PC-9 (cell line): Measurements from ENCODE around the gene RTN4R.

Experiments
- EZH2 ChIP-seq: fragments of 200-600 bp; sonication (generic); IDR thresholded peaks from 2 replicates; pipeline ENCODE4 v1.8.0; 2017; ENCODE audit warnings: antibody characterized with exemption, low read depth
- TF ChIP-seq, protein P1 (sequence below): fragments of 200-600 bp; sonication (generic); conservative IDR thresholded peaks from 2 replicates; pipeline ENCODE4 v1.6.1; 2017; ENCODE audit warnings: mixed run types, antibody characterized with exemption, mild to moderate bottlenecking, moderate library complexity

DNA sequence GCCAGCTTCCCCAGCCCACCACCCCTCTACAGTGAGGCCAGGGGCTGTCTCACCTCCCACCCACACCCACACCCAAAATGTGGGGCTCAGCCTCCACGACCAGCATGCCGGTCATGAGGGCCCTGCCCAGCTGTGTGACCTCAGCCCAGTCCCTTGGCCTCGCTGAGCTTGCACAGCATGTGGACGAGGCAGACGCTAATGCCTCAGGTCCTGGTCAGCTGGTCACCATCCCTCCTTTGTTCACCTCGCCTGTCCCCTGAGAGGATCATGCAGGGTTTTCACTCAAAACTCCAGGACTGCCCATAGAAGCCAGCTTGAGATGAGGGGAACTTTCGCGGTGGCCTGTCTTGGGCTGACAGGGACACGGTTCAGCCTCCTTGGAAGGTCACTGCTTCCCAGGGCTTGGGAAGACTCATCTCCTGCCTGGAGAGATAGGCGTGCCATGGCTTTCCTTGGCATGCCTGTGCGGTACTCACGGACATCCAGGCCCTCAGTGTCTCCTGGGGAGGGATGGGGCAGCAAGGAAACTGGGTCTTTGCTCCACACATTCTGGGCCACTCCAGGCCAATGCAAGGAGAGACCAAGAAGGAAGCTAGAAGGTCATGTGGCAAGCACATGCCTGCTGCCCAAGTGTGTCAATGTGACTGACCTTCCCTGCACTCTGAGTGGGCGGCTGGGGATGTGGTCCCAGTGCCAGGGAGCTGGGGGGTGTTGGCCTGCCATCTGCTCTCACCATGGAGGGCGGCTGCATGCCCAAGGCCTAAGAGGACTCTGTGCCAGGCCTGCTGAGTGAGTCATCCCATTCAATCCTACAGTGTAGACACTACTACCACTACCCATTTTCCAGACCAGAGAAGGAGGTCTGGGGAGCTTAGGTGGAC, 3.2 kb upstream of the RTN4R start:
- TF ChIP-seq, protein P1, sequence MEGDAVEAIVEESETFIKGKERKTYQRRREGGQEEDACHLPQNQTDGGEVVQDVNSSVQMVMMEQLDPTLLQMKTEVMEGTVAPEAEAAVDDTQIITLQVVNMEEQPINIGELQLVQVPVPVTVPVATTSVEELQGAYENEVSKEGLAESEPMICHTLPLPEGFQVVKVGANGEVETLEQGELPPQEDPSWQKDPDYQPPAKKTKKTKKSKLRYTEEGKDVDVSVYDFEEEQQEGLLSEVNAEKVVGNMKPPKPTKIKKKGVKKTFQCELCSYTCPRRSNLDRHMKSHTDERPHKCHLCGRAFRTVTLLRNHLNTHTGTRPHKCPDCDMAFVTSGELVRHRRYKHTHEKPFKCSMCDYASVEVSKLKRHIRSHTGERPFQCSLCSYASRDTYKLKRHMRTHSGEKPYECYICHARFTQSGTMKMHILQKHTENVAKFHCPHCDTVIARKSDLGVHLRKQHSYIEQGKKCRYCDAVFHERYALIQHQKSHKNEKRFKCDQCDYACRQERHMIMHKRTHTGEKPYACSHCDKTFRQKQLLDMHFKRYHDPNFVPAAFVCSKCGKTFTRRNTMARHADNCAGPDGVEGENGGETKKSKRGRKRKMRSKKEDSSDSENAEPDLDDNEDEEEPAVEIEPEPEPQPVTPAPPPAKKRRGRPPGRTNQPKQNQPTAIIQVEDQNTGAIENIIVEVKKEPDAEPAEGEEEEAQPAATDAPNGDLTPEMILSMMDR = no peak
- TF ChIP-seq EZH2 = no peak
